ACC112 (cell line): ENCODE measurements around the gene RFC5.

Experiments used
- H2AFZ ChIP-seq: fragments of 200-600 bp; sonication (generic); one replicate; pipeline ENCODE4 v1.6.0; 2017; ENCODE audit warnings: antibody characterized with exemption, low read length; ENCODE audit not compliant: unreplicated experiment
- H3K27ac ChIP-seq: fragments of 200-600 bp; sonication (generic); 2 replicates; pipeline ENCODE4 v1.5.1; 2014; ENCODE audit warnings: low read depth, mild to moderate bottlenecking, antibody characterized with exemption, low read length, moderate library complexity
- H3K27me3 ChIP-seq: fragments of 200-600 bp; sonication (generic); 2 replicates; pipeline ENCODE4 v1.6.1; 2014; ENCODE audit warnings: mild to moderate bottlenecking, antibody characterized with exemption, low read length, moderate library complexity, mixed read lengths; ENCODE audit not compliant: insufficient read depth
- H3K36me3 ChIP-seq: fragments of 200-600 bp; sonication (generic); 2 replicates; pipeline ENCODE4 v1.6.1; 2016; ENCODE audit warnings: mild to moderate bottlenecking, antibody characterized with exemption, low read length, moderate library complexity, mixed read lengths; ENCODE audit not compliant: insufficient read depth
- H3K4me1 ChIP-seq: fragments of 200-600 bp; sonication (generic); one replicate; pipeline ENCODE4 v1.6.1; 2016; ENCODE audit warnings: low read length, mixed read lengths; ENCODE audit not compliant: insufficient read depth, unreplicated experiment, control insufficient read depth
- H3K4me3 ChIP-seq: fragments of 200-600 bp; sonication (generic); 2 replicates; pipeline ENCODE4 v1.5.1; 2014; ENCODE audit warnings: mild to moderate bottlenecking, low read depth, low read length
- H3K79me2 ChIP-seq: fragments of 200-600 bp; sonication (generic); one replicate; pipeline ENCODE4 v1.6.0; 2016; ENCODE audit warnings: low read length; ENCODE audit not compliant: control insufficient read depth, unreplicated experiment, insufficient read depth

RFC5 gene

GRCh38 chr12:118060301-118061010 lies 44.0 kb downstream of the RFC5 start:
- Histone ChIP-seq H3K36me3 (no peaks in the 10 kb centered on the region), H2AFZ (no peak overlapping the region), H3K4me3 (peak overlapping the region; percentile 84), H3K27ac (peak overlapping the region; percentile 81), H3K79me2 (peaks cover 56% of the 10 kb centered on the region), H3K4me1 (peaks cover 25% of the 10 kb centered on the region), H3K27me3 (no peaks in the 10 kb centered on the region)

DNA sequence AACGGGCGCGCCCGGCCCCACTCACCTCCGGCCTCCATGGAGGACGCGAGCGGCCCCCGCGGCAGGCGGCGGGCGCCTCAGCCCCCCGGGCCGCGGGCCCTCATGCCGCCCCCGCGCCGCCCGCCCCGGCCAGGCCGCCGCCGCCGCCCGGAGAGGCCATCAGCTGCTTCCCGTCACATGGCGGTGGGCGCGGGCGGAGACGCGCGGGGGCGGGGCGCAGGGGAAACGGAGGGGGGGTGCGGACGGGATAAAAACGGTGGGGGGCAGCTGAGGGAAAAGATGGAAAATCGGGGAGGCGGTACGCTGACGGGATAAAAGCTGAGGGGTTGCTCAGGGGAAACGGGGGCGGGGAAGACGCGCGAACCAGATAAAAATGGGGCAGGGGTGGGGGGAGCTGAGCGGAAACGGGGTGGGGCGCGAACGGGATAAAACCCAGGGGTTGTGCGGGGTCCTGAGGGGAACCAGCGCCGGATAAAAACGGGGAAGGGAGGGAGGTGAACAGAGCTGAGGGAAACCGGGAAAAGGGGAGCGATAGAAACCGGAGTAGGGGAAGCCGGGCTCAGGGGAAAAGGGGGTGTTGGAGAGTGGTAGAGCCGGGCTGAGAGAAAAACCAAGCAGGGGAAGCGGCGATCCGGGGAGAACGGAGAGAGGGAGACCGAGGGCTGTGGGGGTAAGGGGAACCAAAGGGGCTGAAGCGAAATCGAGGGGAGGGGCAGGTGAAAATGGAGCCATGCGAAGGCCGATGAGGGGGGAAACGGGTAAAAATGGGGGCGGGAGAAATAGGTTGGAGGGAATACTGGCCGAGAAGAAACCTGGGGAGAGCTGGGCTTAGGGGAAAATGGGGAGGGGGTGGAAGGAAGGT lies 44.7 kb downstream of the RFC5 start, which contains the start of gene WSB2:
TSS of gene WSB2 (minus strand) at position 169 of the 862 bp plus-strand sequence. CDS start at position 38, 131 bp downstream.
- no peaks in the 10 kb centered on the region for H3K27me3 ChIP-seq
- peaks cover 21% of the 10 kb centered on the region for H3K4me1 ChIP-seq
- peak within 1 kb of the TSS; percentile 84 for H3K4me3 ChIP-seq
- peak within 1 kb of the TSS; percentile 81 for H3K27ac ChIP-seq
- peaks cover 49% of the 10 kb centered on the region for H3K79me2 ChIP-seq
- H3K36me3 ChIP-seq: no peaks in the 10 kb centered on the region
- peak within 1 kb of the TSS; percentile 42 for H2AFZ ChIP-seq

DNA sequence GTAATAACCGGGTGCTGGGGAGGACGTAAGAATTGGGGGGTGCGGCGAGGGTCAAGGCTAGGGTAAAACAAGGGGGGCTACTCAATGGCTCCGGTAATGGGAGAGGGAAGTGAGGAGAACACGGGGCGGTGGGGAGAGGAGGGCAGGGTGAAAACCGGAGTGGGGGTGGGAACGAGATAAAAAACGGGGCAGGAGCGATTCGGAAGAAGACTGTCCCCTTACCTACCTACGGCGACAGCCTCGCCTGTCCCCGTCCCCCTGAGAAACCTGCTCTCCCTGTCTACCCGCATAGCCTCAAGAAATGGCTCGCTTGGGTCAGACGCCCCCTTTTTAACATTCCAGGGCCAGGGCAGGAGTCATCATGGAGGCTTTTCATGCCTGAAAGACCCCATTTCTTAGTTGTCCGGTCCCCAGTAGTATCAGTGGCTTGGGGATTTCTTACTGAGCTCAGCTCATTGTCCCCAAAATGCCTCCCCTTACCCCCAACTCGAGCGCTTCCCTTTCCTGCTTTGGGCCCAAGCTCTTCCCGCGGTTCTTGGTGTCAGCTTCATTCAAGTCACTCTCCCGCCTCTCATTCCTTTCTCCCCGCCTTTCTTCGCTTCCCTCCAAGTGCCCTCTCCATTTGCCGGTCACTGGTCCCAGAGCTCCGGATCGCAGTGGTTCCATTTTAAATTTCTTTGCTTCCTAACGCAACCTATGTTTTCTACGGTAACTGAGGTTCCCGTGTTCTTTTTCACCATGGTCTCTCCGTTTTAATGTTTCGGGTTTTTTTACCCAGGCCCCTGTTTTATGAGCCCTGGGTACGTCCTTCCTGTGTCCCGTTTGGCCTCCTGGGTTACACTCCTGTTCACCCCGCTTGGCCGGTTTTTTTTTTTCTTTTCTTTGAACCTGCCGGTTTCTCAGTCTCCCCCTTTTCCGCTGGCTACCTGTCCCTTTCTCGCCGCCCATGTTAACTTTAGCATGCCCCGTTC lies 45.7 kb downstream of the RFC5 start:
- peaks cover 16% of the 10 kb centered on the region for H3K4me1 ChIP-seq
- peak overlapping the region; percentile 72 for H2AFZ ChIP-seq
- no peaks in the 10 kb centered on the region for H3K36me3 ChIP-seq
- H3K27ac ChIP-seq: peak overlapping the region; percentile 74
- H3K79me2 ChIP-seq: peaks cover 41% of the 10 kb centered on the region
- peak overlapping the region; percentile 84 for H3K4me3 ChIP-seq
- no peaks in the 10 kb centered on the region for H3K27me3 ChIP-seq

- Histone ChIP-seq H2AFZ (no peak overlapping the region), H3K4me1 (peaks cover 15% of the 10 kb centered on the region), H3K36me3 (no peaks in the 10 kb centered on the region), H3K79me2 (peaks cover 31% of the 10 kb centered on the region), H3K4me3 (no peak overlapping the region), H3K27me3 (no peaks in the 10 kb centered on the region), H3K27ac (no peak overlapping the region)
These were observed 47.3 kb downstream of the RFC5 start for GRCh38 chr12:118063576-118064391.

GRCh38 chr12:118064608-118065007 lies 48.1 kb downstream of the RFC5 start:
- Histone ChIP-seq H3K36me3 (no peaks in the 10 kb centered on the region), H3K79me2 (peaks cover 22% of the 10 kb centered on the region), H3K27ac (no peak overlapping the region), H3K4me3 (no peak overlapping the region), H3K4me1 (peaks cover 7% of the 10 kb centered on the region), H2AFZ (no peak overlapping the region), H3K27me3 (no peaks in the 10 kb centered on the region)

DNA sequence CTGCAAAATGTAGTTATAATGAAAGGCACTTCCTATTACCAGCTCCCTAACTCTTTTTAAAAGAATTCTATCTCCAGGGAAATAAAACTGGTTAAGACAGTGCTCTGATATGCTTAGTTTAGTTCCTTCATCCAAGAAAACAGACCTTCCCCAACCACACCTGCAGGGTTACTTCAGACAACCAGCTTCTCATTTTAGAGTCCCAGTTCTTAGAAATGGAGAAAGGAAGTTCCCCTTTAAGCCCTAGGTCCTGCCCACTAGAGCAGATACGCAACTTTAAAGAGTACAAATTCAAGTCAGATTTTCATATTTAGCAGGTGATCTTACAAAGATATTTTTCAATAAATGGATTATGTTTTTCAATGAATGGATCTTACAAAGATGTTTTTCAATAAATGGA lies 48.9 kb downstream of the RFC5 start:
- no peak overlapping the region for H2AFZ ChIP-seq
- peaks cover 15% of the 10 kb centered on the region for H3K79me2 ChIP-seq
- H3K36me3 ChIP-seq: no peaks in the 10 kb centered on the region
- no peak overlapping the region for H3K27ac ChIP-seq
- peaks cover 5% of the 10 kb centered on the region for H3K4me1 ChIP-seq
- no peak overlapping the region for H3K4me3 ChIP-seq
- H3K27me3 ChIP-seq: no peaks in the 10 kb centered on the region

- H3K4me3 ChIP-seq: no peak overlapping the region
These were observed 51.9 kb downstream of the RFC5 start for GRCh38 chr12:118068445-118068844.

GRCh38 chr12:118070650-118071049 lies 54.1 kb downstream of the RFC5 start:
- Histone ChIP-seq H3K27ac (no peak overlapping the region), H2AFZ (no peak overlapping the region), H3K4me1 (no peaks in the 10 kb centered on the region), H3K36me3 (no peaks in the 10 kb centered on the region), H3K27me3 (no peaks in the 10 kb centered on the region), H3K4me3 (no peak overlapping the region), H3K79me2 (no peaks in the 10 kb centered on the region)

More at GRCh38 chr12:118068445-118068844, 51.9 kb downstream of the RFC5 start:
- no peak overlapping the region for H3K27ac ChIP-seq
- no peaks in the 10 kb centered on the region for H3K79me2 ChIP-seq
- no peak overlapping the region for H2AFZ ChIP-seq
- no peaks in the 10 kb centered on the region for H3K27me3 ChIP-seq
- no peaks in the 10 kb centered on the region for H3K4me1 ChIP-seq
- H3K36me3 ChIP-seq: no peaks in the 10 kb centered on the region

- Histone ChIP-seq H3K4me1 (no peaks in the 10 kb centered on the region), H3K4me3 (no peak overlapping the region), H3K27ac (no peak overlapping the region), H3K79me2 (no peaks in the 10 kb centered on the region), H2AFZ (no peak overlapping the region), H3K27me3 (no peaks in the 10 kb centered on the region), H3K36me3 (peaks cover 7% of the 10 kb centered on the region; the same call in 1 of the 2 replicates)
These were observed 57.3 kb downstream of the RFC5 start for GRCh38 chr12:118073768-118074167.
